HUES6 (cell line): ENCODE measurements around the gene FBXO42.

ENCODE experiments used
- H3K27ac ChIP-seq: 2 replicates; pipeline ENCODE4 v1.7.0; 2013; ENCODE audit warnings: low read depth, mild to moderate bottlenecking, low read length, inconsistent platforms
- H3K27me3 ChIP-seq: 2 replicates; pipeline ENCODE4 v1.6.1; 2013; ENCODE audit warnings: low read length; ENCODE audit not compliant: control insufficient read depth, insufficient read depth
- H3K36me3 ChIP-seq: 2 replicates; pipeline ENCODE4 v1.6.1; 2013; ENCODE audit warnings: low read length; ENCODE audit not compliant: control insufficient read depth, insufficient read depth
- H3K4me1 ChIP-seq: 2 replicates; pipeline ENCODE4 v1.6.1; 2013; ENCODE audit warnings: low read length; ENCODE audit not compliant: control insufficient read depth, insufficient read depth
- H3K4me3 ChIP-seq: 2 replicates; pipeline ENCODE4 v1.5.1; 2013; ENCODE audit warnings: low read depth, low read length
- H3K9ac ChIP-seq: one replicate; pipeline ENCODE4 v1.6.1; 2013; ENCODE audit warnings: mild to moderate bottlenecking, low read length
- H3K9me3 ChIP-seq: 2 replicates; pipeline ENCODE4 v1.6.1; 2013; ENCODE audit warnings: low read depth, low read length; ENCODE audit not compliant: control insufficient read depth, insufficient read depth

Gene FBXO42

GRCh38 chr1:16196874-16197273 lies 155.4 kb downstream of the FBXO42 start:
- H3K4me1 ChIP-seq, result no peaks in the 10 kb centered on the region
- H3K9ac ChIP-seq, result no peak overlapping the region
- H3K4me3 ChIP-seq, result no peak overlapping the region
- no peak overlapping the region for H3K27ac ChIP-seq
- H3K36me3 ChIP-seq, result peaks cover 20% of the 10 kb centered on the region
- H3K9me3 ChIP-seq, result no peaks in the 10 kb centered on the region
- H3K27me3 ChIP-seq, result no peaks in the 10 kb centered on the region
